Mesothelial cell of epicardium (in vitro differentiated cells): ENCODE results near the gene FRMD4A. TPM values are rescaled to one million over a fixed set of nuclear protein-coding genes. Genes with fewer than 3 reads are reported as not detected.

Experiments used
- DNase-seq, 2 experiments: peaks; one replicate each; pipeline ENCODE4 v3.0.0; 2021; ENCODE audit warnings: low spot score in 2 of 2; ENCODE audit not compliant: unreplicated experiment in 2 of 2
- H3K27ac Mint-ChIP-seq: 2 replicates; pipeline ENCODE4 v1.8.0; 2021; ENCODE audit warnings: mixed read lengths
- H3K27me3 Mint-ChIP-seq: 2 replicates; pipeline ENCODE4 v1.8.0; 2021; ENCODE audit warnings: low read depth, mixed read lengths
- H3K36me3 Mint-ChIP-seq: 2 replicates; pipeline ENCODE4 v1.8.0; 2021; ENCODE audit warnings: mixed read lengths
- H3K4me1 Mint-ChIP-seq: 2 replicates; pipeline ENCODE4 v1.8.0; 2021; ENCODE audit warnings: mixed read lengths
- H3K4me3 Mint-ChIP-seq: 2 replicates; pipeline ENCODE4 v1.8.0; 2021; ENCODE audit warnings: mild to moderate bottlenecking, moderate library complexity, mixed read lengths
- H3K9me3 Mint-ChIP-seq: 2 replicates; pipeline ENCODE4 v1.8.0; 2021; ENCODE audit warnings: mixed read lengths
- total RNA-seq: library from RNA; stranded (reverse); gene quantifications from 3 replicates; pipeline ENCODE4 v1.2.1, GENCODE V29; 2021
- TF ChIP-seq, protein P1 (sequence below): fragments of 200-600 bp; sonication (generic); IDR thresholded peaks from one replicate; pipeline ENCODE4 v1.5.0; 2021; ENCODE audit warnings: antibody characterized with exemption; ENCODE audit not compliant: unreplicated experiment

Gene FRMD4A
- total RNA-seq, 1 donor from 2014 or later, result 45.0 TPM

DNA sequence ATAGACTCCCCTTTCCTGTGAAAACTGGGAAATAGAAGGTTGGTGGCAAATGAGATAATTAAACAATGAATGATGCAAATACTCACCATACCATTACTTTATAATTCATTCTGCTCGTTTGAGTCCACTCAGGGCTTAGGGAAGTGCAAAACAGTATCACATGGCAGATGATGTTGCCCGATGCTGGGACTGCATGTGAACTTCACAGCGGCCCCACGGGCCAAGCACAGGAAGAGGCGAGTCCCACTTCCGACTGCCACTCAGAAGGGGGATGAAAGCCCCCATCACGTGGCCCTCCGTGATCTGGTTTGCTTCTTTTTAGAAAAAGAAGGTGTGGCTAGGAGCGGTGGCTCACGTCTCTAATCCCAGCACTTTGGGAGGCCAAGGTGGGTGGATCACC, 672.5 kb downstream of the FRMD4A start:
- H3K27me3 Mint-ChIP-seq, result no peaks in the 10 kb centered on the region
- H3K9me3 Mint-ChIP-seq, result no peaks in the 10 kb centered on the region
- H3K36me3 Mint-ChIP-seq, result peaks cover 32% of the 10 kb centered on the region
- H3K4me3 Mint-ChIP-seq, result no peak overlapping the region
- TF ChIP-seq, protein P1, sequence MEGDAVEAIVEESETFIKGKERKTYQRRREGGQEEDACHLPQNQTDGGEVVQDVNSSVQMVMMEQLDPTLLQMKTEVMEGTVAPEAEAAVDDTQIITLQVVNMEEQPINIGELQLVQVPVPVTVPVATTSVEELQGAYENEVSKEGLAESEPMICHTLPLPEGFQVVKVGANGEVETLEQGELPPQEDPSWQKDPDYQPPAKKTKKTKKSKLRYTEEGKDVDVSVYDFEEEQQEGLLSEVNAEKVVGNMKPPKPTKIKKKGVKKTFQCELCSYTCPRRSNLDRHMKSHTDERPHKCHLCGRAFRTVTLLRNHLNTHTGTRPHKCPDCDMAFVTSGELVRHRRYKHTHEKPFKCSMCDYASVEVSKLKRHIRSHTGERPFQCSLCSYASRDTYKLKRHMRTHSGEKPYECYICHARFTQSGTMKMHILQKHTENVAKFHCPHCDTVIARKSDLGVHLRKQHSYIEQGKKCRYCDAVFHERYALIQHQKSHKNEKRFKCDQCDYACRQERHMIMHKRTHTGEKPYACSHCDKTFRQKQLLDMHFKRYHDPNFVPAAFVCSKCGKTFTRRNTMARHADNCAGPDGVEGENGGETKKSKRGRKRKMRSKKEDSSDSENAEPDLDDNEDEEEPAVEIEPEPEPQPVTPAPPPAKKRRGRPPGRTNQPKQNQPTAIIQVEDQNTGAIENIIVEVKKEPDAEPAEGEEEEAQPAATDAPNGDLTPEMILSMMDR, result no peak
- H3K4me1 Mint-ChIP-seq, result peaks cover 11% of the 10 kb centered on the region
- H3K27ac Mint-ChIP-seq, result no peak overlapping the region
- DNase-seq, result no peak

DNA sequence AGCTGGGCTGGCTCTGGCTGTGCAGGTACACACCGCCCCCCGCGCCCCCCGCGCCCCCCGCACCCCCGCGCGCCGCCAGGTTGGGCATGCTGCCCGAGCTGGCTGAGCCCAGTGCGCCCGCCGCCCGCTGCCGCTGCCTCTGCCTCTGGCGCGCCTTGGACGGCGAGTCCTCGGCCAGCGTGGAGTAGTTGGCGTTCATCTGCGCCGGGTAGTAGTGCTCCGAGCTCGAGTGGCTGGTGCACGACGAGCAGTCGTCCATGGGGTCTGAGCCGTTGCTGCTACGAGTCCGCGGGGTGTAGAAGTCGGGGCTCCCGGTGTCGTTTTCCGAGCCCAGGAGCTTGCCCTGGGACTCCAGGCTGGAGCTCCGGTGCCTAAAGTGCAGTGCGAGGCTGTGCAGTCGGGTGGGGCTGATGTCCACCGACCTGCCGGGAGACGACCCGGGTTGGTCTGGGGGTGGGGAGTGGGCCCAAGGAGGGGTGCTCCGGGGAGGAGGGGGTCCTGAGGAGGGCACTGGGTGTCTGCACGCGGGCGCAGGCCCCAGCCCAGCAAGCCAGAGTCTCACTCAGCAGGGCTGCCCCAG, 673.5 kb downstream of the FRMD4A start:
- DNase-seq, result no peak
- Mint-ChIP-seq H3K36me3 (peaks cover 33% of the 10 kb centered on the region), H3K4me3 (no peak overlapping the region), H3K27me3 (no peaks in the 10 kb centered on the region), H3K4me1 (peaks cover 11% of the 10 kb centered on the region), H3K9me3 (no peaks in the 10 kb centered on the region), H3K27ac (no peak overlapping the region)
- TF ChIP-seq, protein P1, result no peak

DNA sequence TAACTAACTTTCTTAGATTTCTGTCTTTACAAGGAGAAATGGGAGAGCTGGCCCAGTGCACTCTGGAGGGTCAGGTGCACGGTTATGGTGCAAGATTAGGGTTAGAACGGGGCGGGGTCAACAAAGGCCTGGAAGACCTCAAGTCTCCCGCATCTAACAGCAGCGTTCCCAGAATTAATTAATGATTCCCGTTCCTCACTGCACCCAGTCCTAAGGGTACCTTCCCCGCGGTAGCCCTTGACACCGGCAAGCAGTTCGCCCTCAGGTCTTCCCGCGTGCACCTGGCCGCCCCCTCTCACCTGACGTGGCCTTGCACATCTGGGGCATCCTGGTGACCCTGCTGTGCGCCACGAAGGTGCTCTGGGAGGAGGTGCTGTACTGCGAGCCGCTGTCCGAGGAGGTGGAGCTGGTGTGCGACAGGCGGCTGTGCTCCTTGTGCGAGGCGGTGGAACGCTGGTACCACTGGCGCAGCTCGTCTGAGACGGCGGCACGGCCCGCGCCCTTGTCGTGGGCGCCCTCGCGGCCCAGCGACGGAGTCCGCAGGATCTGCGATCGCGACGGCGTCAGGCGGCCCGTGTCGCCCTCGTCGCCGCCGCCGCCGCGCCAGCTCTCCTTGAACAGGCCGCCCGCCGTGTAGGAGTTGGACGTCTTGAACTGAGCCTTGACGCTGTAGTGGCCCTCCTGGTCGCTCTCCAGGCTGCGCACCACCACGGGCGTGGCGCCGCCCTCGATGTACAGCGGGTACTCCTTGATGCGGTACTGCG, 674.2 kb downstream of the FRMD4A start:
- H3K4me1 Mint-ChIP-seq, result peaks cover 10% of the 10 kb centered on the region
- H3K27ac Mint-ChIP-seq, result no peak overlapping the region
- H3K9me3 Mint-ChIP-seq, result no peaks in the 10 kb centered on the region
- no peaks in the 10 kb centered on the region for H3K27me3 Mint-ChIP-seq
- no peak for DNase-seq
- peaks cover 36% of the 10 kb centered on the region for H3K36me3 Mint-ChIP-seq
- TF ChIP-seq, protein P1, result no peak
- H3K4me3 Mint-ChIP-seq, result no peak overlapping the region

DNA sequence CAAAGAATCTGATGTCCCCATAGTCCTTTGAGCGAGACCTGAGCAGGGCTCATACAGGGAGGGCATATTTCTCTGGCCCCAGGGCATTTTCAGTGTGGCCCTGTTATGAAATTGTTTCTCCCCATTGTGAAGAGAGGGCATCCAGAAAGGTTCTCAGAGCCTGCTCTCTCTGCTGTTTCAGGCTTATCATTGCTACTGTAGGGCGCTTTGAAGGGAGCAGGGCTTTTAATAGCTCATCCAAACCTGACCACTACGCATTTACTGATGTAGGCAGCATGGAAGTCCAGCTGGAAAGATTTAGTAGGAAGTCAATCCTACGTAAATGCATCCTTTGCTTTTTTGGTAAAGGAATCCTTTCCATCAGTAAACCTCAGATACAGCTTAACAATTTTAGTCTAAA, 675.9 kb downstream of the FRMD4A start:
- H3K4me3 Mint-ChIP-seq, result no peak overlapping the region
- peaks cover 9% of the 10 kb centered on the region for H3K4me1 Mint-ChIP-seq
- peaks cover 32% of the 10 kb centered on the region for H3K36me3 Mint-ChIP-seq
- TF ChIP-seq, protein P1, result no peak
- DNase-seq, result no peak
- no peaks in the 10 kb centered on the region for H3K27me3 Mint-ChIP-seq
- H3K27ac Mint-ChIP-seq, result no peak overlapping the region
- no peaks in the 10 kb centered on the region for H3K9me3 Mint-ChIP-seq

DNA sequence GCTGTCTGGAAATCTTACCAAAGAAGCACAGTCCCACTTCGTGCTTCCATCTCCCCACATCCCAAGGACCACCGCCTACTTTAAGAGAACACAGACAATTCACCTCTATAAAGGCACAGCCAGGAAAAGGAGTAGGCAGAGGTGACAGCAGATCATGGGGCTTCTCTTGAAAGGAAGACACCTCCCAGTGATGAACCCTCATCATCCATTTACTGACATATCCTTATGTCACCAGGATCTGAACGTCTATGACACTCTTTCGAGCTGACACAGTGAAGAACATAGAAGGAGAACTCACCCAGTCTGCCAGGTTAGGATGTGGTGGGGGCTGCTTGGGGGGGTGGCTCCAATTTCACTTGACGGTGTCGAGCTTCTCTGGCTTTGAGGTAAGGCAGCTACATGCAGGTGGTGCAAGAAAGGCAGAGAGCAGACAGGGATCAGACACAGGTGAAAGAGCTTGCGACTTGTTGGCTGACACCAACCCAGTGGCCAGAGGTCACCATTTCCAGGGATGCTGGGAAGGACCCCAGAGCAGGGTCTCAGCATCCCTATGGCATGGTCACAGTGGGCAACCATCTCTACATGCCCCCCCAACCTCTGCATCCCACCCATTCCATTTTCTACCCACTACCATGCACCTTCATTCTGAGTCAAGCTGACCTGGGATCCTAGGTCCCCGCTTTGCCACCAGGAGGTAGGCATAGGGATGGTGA, 676.5 kb downstream of the FRMD4A start:
- peaks cover 33% of the 10 kb centered on the region for H3K36me3 Mint-ChIP-seq
- peaks cover 8% of the 10 kb centered on the region for H3K4me1 Mint-ChIP-seq
- no peak overlapping the region for H3K27ac Mint-ChIP-seq
- no peaks in the 10 kb centered on the region for H3K9me3 Mint-ChIP-seq
- H3K27me3 Mint-ChIP-seq, result no peaks in the 10 kb centered on the region
- H3K4me3 Mint-ChIP-seq, result no peak overlapping the region
- TF ChIP-seq, protein P1, result no peak
- DNase-seq, result no peak
